ENCODE measurements around the gene TENM3.

GRCh38 chr4:182770996-182771514, 527.9 kb downstream of the TENM3 start:
- TF ChIP-seq CTCF (IDR thresholded peaks at IDR 0.05), result no peak
- no peak for TF ChIP-seq EP300 (IDR thresholded peaks at IDR 0.05; ENCODE audit: low read depth)
- no peak for TF ChIP-seq POLR2A (IDR thresholded peaks at IDR 0.05)
